Measurements from ENCODE around the gene DUS3L. TPM values are rescaled to one million over a fixed set of nuclear protein-coding genes. Genes with fewer than 3 reads are reported as not detected.
"Not testable (repeated sequence)": the region's sequence is repeated elsewhere in the genome, so short reads cannot be mapped to it uniquely, and the experiment has no call there.

The DUS3L gene
- total RNA-seq, 1 experiment from 2014 or later, result 24.7 TPM

- peak; percentile 16 for DNase-seq (ENCODE audit: low read depth)
Measured at GRCh38 chr19:5774921-5775320, 16.0 kb downstream of the DUS3L start.

- no peak for DNase-seq (ENCODE audit: low read depth)
Measured at GRCh38 chr19:5773276-5773675, 17.7 kb downstream of the DUS3L start.

DNA sequence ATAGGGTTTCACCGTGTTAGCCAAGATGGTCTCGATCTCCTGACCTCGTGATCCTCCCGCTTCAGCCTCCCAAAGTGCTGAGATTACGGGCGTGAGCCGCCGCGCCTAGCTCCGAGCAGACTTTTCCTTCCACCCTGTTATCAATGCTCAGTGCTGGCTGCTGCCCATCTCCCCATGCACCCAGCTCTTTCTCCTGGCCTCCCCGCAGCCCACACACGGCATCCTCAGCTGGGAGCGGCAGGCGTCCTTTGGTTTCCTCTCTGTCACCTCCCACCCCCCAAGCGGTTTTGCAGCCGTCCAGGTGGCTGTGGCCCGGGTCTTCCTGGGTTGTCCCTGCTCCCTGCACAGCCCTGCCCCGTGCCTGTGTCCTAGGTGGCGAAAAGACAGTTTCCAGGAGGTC is 18.5 kb downstream of the DUS3L start:
- DNase-seq (ENCODE audit: low read depth), result no peak

DNA sequence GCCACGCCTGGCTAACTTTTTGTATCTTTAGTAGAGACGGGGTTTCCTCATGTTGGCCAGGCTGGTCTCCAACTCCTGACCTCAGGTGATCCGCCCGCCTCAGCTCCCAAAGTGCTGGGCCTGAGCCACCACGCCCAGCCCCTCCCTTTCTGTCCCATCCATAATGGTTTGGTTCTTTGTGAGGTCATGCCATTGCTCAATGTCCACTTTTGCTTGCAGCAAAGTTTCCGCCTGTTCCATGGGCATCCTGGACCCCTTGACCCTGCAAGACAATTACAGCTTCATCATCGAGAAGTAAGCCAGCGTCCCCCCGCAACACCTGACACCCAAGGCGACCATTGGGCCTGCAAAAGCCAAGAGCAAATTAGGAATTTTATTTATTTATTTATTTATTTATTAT is 23.0 kb downstream of the DUS3L start:
- DNase-seq (ENCODE audit: low read depth), result no peak

GRCh38 chr19:5765220-5765619 is 25.7 kb downstream of the DUS3L start:
- no peak for DNase-seq (ENCODE audit: low read depth)

- DNase-seq (ENCODE audit: low read depth), result no peak
Measured at GRCh38 chr19:5762608-5763217, 28.2 kb downstream of the DUS3L start.

DNA sequence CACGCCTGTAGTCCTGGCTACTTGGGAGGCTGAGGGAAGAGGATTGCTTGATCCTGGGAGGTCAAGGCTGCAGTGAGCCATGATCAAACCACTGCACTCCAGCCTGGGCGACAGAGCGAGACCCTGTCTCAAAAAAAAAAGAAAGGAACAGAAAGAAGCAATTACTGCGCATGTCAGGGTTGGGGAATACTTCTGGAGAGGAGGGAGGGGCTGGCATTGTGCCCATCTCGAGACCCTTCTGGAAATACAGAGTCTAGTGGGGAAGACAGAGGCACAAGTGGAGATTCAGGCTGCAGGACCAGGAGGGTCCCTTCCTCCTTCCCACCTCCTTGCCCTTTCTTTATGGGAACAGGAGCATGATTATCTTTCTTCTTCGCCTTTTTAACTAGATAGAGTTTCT is 37.2 kb downstream of the DUS3L start:
- DNase-seq (ENCODE audit: low read depth), result no peak

DNA sequence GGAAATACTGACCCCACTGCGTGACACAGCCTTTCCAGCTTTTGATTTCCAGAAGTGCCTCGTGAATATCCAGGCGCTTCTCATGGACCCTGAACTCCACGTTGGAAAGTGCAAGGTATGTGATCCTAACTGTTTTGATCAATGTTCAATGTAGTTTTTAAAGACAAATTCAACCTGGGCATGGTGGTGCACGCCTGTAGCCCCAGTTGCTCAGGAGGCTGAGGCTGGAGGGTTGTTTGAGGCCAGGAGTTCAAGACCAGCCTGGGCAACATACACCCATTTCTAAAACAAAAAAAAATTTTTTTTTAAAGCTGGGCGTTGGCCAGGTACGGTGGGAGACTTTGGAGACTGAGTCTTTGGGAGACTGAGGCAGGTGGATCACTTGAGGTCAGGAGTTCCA is 39.3 kb downstream of the DUS3L start:
- DNase-seq (ENCODE audit: low read depth), result no peak

DNA sequence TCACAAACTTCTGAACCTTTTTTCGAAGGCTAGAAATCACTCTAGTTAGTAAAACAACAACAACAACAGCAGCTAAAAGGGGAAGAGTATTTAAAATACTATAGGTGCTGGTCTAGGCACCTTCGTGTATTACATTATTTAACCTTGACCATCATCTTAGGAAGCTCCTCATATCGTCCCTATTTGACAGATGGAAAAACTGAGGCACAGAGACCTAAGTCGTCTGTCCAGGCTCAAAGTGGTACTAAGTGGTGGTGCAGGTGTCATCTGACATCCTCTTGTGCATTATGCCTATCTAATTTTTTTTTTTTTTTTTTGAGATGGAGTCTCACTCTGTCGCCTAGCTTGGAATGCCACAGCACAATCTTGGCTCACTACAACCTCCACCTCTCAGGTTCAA is 41.5 kb downstream of the DUS3L start:
- DNase-seq (ENCODE audit: low read depth), result no peak

GRCh38 chr19:5748920-5749319 is 42.0 kb downstream of the DUS3L start:
- not testable (repeated sequence) for DNase-seq (ENCODE audit: low read depth)

DNA sequence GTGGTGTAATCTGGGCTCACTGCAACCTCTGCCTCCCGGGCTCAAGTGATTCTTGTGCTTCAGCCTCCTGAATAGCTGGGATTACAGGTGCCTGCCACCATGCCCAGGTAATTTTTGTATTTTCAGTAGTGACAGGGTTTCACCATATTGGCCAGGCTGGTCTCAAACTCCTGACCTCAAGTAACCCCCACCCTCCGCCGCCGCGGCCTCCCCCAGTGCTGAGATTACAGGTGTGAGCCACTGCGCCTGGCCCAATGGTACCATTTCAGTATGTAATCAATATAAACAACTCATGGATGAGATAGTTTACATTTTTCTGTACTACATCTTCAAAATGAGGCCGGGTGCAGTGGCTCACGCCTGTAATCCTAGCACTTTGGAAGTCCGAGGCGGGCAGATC is 46.0 kb downstream of the DUS3L start:
- not testable (repeated sequence) for DNase-seq (ENCODE audit: low read depth)

DNA sequence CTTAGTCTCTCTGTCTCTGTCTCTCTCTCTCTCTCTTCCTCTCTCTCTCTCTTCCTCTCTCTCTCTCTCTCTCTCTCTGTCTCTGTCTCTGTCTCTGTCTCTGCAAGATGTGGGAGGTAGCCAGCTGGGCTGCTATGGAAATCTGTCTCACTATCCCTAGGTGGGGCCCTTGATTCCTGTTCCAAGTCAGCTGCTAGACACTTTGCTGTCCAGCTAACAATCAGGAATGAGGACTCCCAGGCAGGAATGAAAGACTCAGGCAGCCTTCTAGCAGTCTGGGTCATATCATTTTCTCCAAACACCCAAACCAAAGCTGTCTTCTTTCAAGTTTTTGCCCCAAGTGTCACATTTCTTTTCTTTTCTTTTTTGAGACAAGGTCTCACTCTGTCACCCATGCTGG is 47.3 kb downstream of the DUS3L start:
- DNase-seq (ENCODE audit: low read depth), result peak; percentile 27

DNA sequence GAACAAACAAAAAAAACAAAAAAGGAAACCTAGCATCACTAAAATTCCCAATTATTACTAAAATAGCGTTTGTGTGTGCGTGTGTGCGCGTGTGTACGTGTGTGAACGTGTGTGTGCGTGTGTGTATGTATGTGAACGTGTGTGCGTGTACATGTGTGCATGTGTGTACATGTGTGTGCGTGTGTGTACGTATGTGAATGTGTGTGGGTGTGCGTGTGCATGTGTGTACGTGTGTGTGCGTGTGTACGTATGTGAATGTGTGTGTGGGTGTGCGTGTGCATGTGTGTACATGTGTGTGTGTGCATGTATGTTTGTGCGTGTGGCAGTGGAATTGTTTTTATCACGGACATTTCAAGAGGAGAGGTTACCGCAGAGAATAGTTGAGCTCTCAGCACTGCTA is 48.9 kb downstream of the DUS3L start:
- no peak for DNase-seq (ENCODE audit: low read depth)

DNA sequence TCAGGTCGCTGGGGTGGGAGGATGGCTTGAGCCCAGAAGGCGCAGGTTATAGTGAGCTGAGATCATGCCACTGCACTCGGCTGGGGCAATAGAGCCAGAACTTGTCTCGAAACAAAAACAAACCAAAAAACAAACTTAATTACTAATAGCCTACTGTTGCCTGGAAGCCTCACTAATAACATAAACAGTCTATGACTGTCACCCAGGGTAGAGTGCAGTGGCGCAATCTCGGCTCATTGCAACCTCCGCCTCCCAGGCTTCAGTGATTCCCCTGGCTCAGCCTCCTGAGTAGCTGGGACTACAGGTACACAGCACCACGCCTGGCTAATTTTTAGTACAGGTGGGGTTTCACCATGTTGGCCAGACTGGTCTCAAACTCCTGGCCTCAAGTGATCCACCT is 52.5 kb downstream of the DUS3L start:
- peak; percentile 70 for DNase-seq (ENCODE audit: low read depth)

Other genes with a start within 250 kb of the DUS3L start
- gene TINCR, start 223.2 kb downstream of the DUS3L start, total RNA-seq (2014; rRNA removed; shearing (Covaris generic)), result 0.10 and 0.12 TPM in 2 replicates
- gene SAFB2, start 168.4 kb downstream of the DUS3L start, total RNA-seq (2014; rRNA removed; shearing (Covaris generic)), result 12.6 and 21.0 TPM in 2 replicates
- 10.3 and 27.8 TPM in 2 replicates for gene SAFB, start 168.1 kb downstream of the DUS3L start, total RNA-seq (2014; rRNA removed; shearing (Covaris generic))
- 46.6 and 47.0 TPM in 2 replicates for gene MICOS13, start 110.6 kb downstream of the DUS3L start, total RNA-seq (2014; rRNA removed; shearing (Covaris generic))
- gene HSD11B1L, start 110.1 kb downstream of the DUS3L start, total RNA-seq (2014; rRNA removed; shearing (Covaris generic)), result 10.7 and 13.7 TPM in 2 replicates
- 734 and 1,196 TPM in 2 replicates for gene RPL36, start 100.9 kb downstream of the DUS3L start, total RNA-seq (2014; rRNA removed; shearing (Covaris generic))
- 53.1 and 71.2 TPM in 2 replicates for gene LONP1, start 71.0 kb downstream of the DUS3L start, total RNA-seq (2014; rRNA removed; shearing (Covaris generic))
- gene CATSPERD, start 70.5 kb downstream of the DUS3L start, total RNA-seq (2014; rRNA removed; shearing (Covaris generic)), result not detected in 2 replicates
- gene PRR22, start 6.4 kb downstream of the DUS3L start, total RNA-seq (2014; rRNA removed; shearing (Covaris generic)), result 0.07 and 0.34 TPM in 2 replicates
- gene NRTN, start 13.9 kb upstream of the DUS3L start, total RNA-seq (2014; rRNA removed; shearing (Covaris generic)), result 0.67 TPM in 1 of 2 replicates, not detected in the other
- gene FUT6, start 48.5 kb upstream of the DUS3L start, total RNA-seq (2014; rRNA removed; shearing (Covaris generic)), result not detected in 2 replicates
- not detected in 2 replicates for gene FUT3, start 60.3 kb upstream of the DUS3L start, total RNA-seq (2014; rRNA removed; shearing (Covaris generic))
- gene FUT5, start 79.4 kb upstream of the DUS3L start, total RNA-seq (2014; rRNA removed; shearing (Covaris generic)), result not detected in 2 replicates
- 246 and 328 TPM in 2 replicates for gene NDUFA11, start 112.6 kb upstream of the DUS3L start, total RNA-seq (2014; rRNA removed; shearing (Covaris generic))
- gene VMAC, start 113.7 kb upstream of the DUS3L start, total RNA-seq (2014; rRNA removed; shearing (Covaris generic)), result 1.6 and 4.4 TPM in 2 replicates
- 0.96 and 1.3 TPM in 2 replicates for gene CAPS, start 123.1 kb upstream of the DUS3L start, total RNA-seq (2014; rRNA removed; shearing (Covaris generic))
- gene RANBP3, start 187.0 kb upstream of the DUS3L start, total RNA-seq (2014; rRNA removed; shearing (Covaris generic)), result 115 and 130 TPM in 2 replicates

Data from M059J (cell line).